DND-41 (cell line): ENCODE measurements around the gene PRDX2.
A peak's percentile ranks its signal among the peaks of the same experiment; 100 is the strongest.

ENCODE experiments used
- ATAC-seq: fragments of 200-7000 bp; cut with Tn5 transposase; 3 replicates; pipeline ENCODE4 v1.9.1; 2021; ENCODE audit warnings: low read depth; ENCODE audit not compliant: insufficient read depth
- DNase-seq: peaks from one replicate; pipeline ENCODE4 v3.0.0-alpha.2; 2020
- H2AFZ ChIP-seq: 2 replicates; pipeline ENCODE4 v1.6.0; 2012; ENCODE audit warnings: low read depth, low read length
- H3K27ac ChIP-seq: 2 replicates; pipeline ENCODE4 v1.5.1; 2012; ENCODE audit warnings: low read length, inconsistent platforms
- H3K27me3 ChIP-seq: fragments of 200-600 bp; sonication (generic); 2 replicates; pipeline ENCODE4 v1.6.0; 2012; ENCODE audit warnings: low read length, mild to moderate bottlenecking, inconsistent platforms; ENCODE audit not compliant: insufficient read depth, poor library complexity
- H3K36me3 ChIP-seq: 2 replicates; pipeline ENCODE4 v1.5.1; 2012; ENCODE audit warnings: low read length, inconsistent platforms; ENCODE audit not compliant: insufficient read depth
- H3K4me1 ChIP-seq: 2 replicates; pipeline ENCODE4 v1.5.1; 2012; ENCODE audit warnings: mild to moderate bottlenecking, low read length; ENCODE audit not compliant: insufficient read depth
- H3K4me2 ChIP-seq: 2 replicates; pipeline ENCODE4 v1.6.0; 2012; ENCODE audit warnings: mild to moderate bottlenecking, moderate library complexity, low read length, inconsistent platforms; ENCODE audit not compliant: insufficient read depth
- H3K4me3 ChIP-seq, 2 experiments: fragments of 200-600 bp in 1 of 2; shearing (Covaris generic) in 1 of 2; 2 replicates each; pipeline ENCODE4 v1.5.1; 2012 to 2016; ENCODE audit warnings: inconsistent platforms in 2 of 2, low read length in 2 of 2, mild to moderate bottlenecking in 2 of 2, low read depth in 1 of 2, moderate library complexity in 1 of 2
- H3K79me2 ChIP-seq: 2 replicates; pipeline ENCODE4 v1.6.0; 2012; ENCODE audit warnings: low read length, inconsistent platforms; ENCODE audit not compliant: insufficient read depth
- H3K9ac ChIP-seq: 2 replicates; pipeline ENCODE4 v1.6.0; 2012; ENCODE audit warnings: low read depth, mild to moderate bottlenecking, inconsistent platforms, low read length, moderate library complexity
- H3K9me3 ChIP-seq: 2 replicates; pipeline ENCODE4 v1.5.1; 2012; ENCODE audit warnings: low read length, moderate library complexity, mild to moderate bottlenecking, inconsistent platforms; ENCODE audit not compliant: insufficient read depth, severe bottlenecking
- H4K20me1 ChIP-seq: 2 replicates; pipeline ENCODE4 v1.6.0; 2012; ENCODE audit warnings: low read length; ENCODE audit not compliant: insufficient read depth
- EZH2 ChIP-seq: IDR thresholded peaks from 3 replicates; pipeline ENCODE4 v1.6.1; 2012; ENCODE audit warnings: borderline replicate concordance, low read depth, mild to moderate bottlenecking, moderate library complexity, low read length, inconsistent platforms; ENCODE audit not compliant: severe bottlenecking
- TF ChIP-seq, protein P1 (sequence below): IDR thresholded peaks from 2 replicates; pipeline ENCODE4 v1.5.1; 2012; ENCODE audit warnings: borderline replicate concordance, low read length, moderate library complexity, mild to moderate bottlenecking; ENCODE audit not compliant: poor library complexity, severe bottlenecking; ENCODE audit errors: extremely low read depth

The PRDX2 gene

DNA sequence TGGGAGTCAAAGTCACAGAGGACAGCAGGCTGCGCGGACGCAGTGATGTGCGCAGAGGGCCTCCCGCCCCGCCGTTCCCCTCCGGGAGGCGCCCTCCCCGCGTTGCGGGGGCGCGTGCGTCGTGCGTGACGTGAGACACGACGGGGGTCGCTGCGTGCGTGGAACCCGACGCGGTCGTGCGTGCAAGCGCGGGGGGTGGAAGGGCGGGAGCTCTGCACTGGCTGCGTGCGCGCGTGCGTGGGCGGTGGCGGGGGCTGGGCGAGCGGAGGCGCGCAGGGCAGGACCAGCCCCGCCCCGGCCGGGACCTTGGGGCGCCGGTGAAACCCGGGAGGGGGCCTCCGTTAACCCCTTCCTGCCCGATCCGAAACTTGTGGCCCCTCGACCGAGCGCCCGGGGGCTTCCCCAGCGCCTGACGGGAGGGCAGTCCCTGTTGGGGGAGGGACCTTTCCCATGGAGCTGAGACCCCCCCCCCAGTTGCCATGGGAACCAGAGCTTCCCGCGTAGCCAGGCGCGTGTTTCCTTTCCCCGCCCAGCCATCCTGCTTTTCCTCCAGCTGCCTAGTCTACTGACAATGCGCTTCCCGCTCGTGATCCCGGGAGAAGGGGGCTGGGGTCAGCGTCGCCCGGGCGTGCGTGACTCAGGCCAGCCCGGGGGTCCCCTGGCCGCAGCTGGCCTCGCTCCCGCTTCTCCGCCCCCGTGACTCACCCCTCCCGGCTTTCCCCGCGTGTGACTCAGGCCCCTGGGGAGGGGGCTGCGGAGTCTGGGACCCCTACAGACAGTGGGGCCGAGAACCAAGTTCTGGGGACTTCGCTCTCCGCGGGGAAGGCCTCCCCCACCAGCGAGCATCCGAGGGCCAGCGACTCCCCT, 18.9 kb downstream of the PRDX2 start:
- H2AFZ ChIP-seq, result peak overlapping the region; percentile 65
- peaks cover 67% of the 10 kb centered on the region for H3K4me1 ChIP-seq
- peak; percentile 85 for DNase-seq

DNA sequence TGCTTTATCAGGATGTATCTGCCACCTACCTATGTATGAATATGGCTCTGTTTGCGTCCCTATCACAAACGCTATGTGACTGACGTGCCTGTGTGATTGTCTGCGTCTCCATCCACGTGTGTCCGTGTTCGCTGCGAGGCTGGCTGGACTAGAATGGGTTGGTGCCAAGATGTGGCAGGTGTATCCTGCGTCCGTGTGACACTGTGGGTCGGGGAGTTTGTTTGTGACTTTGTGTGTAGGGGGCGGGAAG, 19.5 kb downstream of the PRDX2 start:
- Histone ChIP-seq H3K79me2 (no peaks in the 10 kb centered on the region), H2AFZ (peak overlapping the region; percentile 65), H3K4me2 (peak overlapping the region; percentile 97), H3K27me3 (no peaks in the 10 kb centered on the region), H4K20me1 (no peaks in the 10 kb centered on the region; the same call in 1 of the 2 replicates), H3K27ac (peak overlapping the region; percentile 76), H3K4me3 (peak overlapping the region; percentile 31 to 77; a peak in 3 of 4 replicates), H3K36me3 (no peaks in the 10 kb centered on the region), H3K9ac (peak overlapping the region; percentile 84), H3K4me1 (peaks cover 73% of the 10 kb centered on the region), H3K9me3 (no peaks in the 10 kb centered on the region)
- ATAC-seq (no peak), DNase-seq (no peak)
- TF ChIP-seq EZH2, result no peak
- TF ChIP-seq, protein P1, sequence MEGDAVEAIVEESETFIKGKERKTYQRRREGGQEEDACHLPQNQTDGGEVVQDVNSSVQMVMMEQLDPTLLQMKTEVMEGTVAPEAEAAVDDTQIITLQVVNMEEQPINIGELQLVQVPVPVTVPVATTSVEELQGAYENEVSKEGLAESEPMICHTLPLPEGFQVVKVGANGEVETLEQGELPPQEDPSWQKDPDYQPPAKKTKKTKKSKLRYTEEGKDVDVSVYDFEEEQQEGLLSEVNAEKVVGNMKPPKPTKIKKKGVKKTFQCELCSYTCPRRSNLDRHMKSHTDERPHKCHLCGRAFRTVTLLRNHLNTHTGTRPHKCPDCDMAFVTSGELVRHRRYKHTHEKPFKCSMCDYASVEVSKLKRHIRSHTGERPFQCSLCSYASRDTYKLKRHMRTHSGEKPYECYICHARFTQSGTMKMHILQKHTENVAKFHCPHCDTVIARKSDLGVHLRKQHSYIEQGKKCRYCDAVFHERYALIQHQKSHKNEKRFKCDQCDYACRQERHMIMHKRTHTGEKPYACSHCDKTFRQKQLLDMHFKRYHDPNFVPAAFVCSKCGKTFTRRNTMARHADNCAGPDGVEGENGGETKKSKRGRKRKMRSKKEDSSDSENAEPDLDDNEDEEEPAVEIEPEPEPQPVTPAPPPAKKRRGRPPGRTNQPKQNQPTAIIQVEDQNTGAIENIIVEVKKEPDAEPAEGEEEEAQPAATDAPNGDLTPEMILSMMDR, result no peak

More for the DNA sequence above, 18.9 kb downstream of the PRDX2 start:
- H3K4me3 ChIP-seq, result peak overlapping the region; percentile 31 to 77; a peak in 3 of 4 replicates
- H4K20me1 ChIP-seq, result no peaks in the 10 kb centered on the region; the same call in 1 of the 2 replicates
- no peaks in the 10 kb centered on the region for H3K36me3 ChIP-seq
- H3K79me2 ChIP-seq, result no peaks in the 10 kb centered on the region
- H3K9ac ChIP-seq, result peak overlapping the region; percentile 84
- peak; percentile 43 for ATAC-seq
- no peaks in the 10 kb centered on the region for H3K9me3 ChIP-seq
- TF ChIP-seq, protein P1, result peak; percentile 36
- no peak for TF ChIP-seq EZH2
- H3K27ac ChIP-seq, result peak overlapping the region; percentile 76
- H3K27me3 ChIP-seq, result no peaks in the 10 kb centered on the region
- peak overlapping the region; percentile 97 for H3K4me2 ChIP-seq

DNA sequence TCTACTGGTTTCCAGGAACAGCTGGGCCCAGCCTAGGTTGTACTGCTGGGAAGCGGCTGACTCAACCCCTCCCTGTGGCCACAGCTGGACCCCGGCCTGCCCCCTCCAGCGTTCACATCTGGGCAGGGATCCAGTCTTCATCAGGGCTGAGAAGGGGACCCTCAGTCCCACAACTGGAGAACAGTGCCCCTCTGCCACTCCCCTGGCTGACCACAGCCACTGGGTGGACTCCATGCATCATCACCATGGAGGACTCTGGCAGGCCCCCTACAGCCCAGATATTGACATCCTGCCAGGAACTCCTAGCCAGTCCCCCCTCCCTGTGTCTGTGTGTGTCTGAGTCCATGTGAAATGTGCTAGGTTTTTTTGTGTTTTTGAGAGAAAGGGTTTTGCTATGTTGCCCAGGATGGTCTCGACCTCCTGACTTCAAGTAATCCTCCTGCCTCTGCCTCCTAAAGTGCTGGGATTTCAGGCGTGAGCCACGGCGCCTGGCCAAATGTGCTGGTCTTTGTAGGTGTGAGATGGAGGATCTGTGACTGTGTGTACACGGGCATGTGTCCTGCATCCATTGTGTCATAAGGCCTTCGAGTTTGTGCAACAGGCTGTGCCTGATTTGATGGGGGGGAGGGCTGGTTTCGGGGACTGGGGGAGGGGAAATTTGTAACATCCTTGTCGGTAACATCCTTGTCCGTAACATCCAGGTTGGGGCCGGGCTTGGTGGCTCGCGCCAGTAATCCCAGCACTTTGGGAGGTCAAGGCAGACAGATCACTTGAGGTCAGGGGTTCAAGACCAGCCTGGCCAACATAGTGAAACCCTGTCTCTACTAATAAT, 22.2 kb downstream of the PRDX2 start:
- H3K9ac ChIP-seq, result peak overlapping the region; percentile 63
- H3K79me2 ChIP-seq, result no peaks in the 10 kb centered on the region
- H3K36me3 ChIP-seq, result no peaks in the 10 kb centered on the region
- TF ChIP-seq EZH2, result no peak
- TF ChIP-seq, protein P1, result peak; percentile 31
- H2AFZ ChIP-seq, result peak overlapping the region; percentile 78
- peak overlapping the region; percentile 90 for H3K4me2 ChIP-seq
- no peaks in the 10 kb centered on the region for H3K9me3 ChIP-seq
- H3K4me3 ChIP-seq, result peak overlapping the region in 1 of 2 experiments; percentile 63; a peak in 2 of 4 replicates
- H3K4me1 ChIP-seq, result peaks cover 70% of the 10 kb centered on the region
- DNase-seq (peak; percentile 37), ATAC-seq (no peak)
- peak overlapping the region; percentile 80 for H3K27ac ChIP-seq
- H3K27me3 ChIP-seq, result no peaks in the 10 kb centered on the region
- no peaks in the 10 kb centered on the region for H4K20me1 ChIP-seq
